Astrocyte of the hippocampus (primary cell): Measurements from ENCODE around the gene DAB2IP.

ENCODE experiments used
- DNase-seq: peaks from one replicate; pipeline ENCODE4 v3.0.0; 2011; ENCODE audit warnings: low read depth, low spot score

Gene DAB2IP

GRCh38 chr9:121662891-121663580 is 11.6 kb downstream of the DAB2IP start:
- DNase-seq = no peak

DNA sequence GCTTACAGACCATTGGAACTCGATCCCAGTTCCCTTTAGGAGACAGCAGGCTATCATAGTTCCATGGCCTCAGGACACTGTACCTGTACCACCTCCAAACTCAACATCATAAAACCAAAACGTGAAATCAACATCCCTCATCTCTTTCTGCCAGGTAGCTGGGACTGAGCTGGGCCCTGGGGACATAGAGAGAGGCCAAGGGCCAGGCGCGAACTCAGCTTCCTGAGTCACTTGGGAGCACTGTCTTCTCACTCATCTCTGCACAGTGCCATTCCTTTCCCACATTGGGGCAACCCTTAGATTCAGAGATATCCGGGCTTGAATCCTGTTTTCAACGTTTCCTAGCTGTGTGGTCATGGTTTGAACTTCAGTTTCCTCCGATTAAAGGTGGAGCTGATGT is 12.2 kb downstream of the DAB2IP start:
- no peak for DNase-seq

GRCh38 chr9:121666294-121666693 is 14.9 kb downstream of the DAB2IP start:
- no peak for DNase-seq

- no peak for DNase-seq
Observed at GRCh38 chr9:121667214-121667613, 15.8 kb downstream of the DAB2IP start.

GRCh38 chr9:121667890-121668289 is 16.5 kb downstream of the DAB2IP start:
- no peak for DNase-seq

GRCh38 chr9:121670431-121670830 is 19.0 kb downstream of the DAB2IP start:
- DNase-seq = peak; percentile 76

- no peak for DNase-seq
Observed at GRCh38 chr9:121671612-121672155, 20.2 kb downstream of the DAB2IP start.

- DNase-seq = peak; percentile 23
Observed at GRCh38 chr9:121672213-121672612, 20.8 kb downstream of the DAB2IP start.

DNA sequence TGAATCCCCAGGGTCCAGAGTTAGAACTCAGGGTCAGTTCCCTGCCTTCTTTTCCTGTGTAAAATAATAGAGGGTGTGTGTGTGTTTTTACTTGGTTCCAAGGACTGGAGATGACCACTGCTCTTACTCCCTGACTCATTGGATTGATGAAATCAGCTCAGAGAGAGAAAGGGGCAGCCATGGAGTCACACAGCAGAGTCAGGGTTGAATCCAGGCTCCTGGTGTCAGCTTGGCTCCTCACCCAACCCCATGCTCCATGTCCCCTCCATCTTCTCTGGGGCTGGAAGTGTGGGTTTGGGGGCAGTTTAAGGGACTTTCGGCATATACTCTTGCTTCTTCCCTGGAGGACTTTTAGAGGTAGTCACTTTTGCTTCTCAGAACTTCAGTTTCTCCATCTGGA is 21.6 kb downstream of the DAB2IP start:
- no peak for DNase-seq

- no peak for DNase-seq
Observed at GRCh38 chr9:121673576-121673975, 22.1 kb downstream of the DAB2IP start.

DNA sequence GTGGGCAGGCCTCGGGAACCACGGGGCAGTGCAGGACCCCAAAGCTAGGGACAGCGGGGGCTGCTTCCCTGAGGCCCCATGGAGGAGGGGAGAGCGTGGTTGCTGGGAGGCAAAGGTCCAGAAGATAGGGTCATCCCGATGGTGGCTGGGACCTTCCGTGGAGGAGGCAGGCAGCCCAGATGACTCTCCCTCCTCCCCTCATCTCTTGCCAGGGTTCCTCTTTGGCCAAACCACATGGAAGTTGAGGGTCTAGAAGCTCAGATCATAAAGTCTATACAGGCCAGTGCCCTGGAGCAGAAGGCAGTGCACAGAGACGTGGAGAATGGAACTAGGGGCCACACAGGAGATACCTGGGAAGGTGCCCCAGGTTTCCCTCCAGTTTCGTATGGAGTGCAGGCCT is 22.6 kb downstream of the DAB2IP start:
- DNase-seq = no peak

- peak; percentile 25 for DNase-seq
Observed at GRCh38 chr9:121674952-121675351, 23.5 kb downstream of the DAB2IP start.

DNA sequence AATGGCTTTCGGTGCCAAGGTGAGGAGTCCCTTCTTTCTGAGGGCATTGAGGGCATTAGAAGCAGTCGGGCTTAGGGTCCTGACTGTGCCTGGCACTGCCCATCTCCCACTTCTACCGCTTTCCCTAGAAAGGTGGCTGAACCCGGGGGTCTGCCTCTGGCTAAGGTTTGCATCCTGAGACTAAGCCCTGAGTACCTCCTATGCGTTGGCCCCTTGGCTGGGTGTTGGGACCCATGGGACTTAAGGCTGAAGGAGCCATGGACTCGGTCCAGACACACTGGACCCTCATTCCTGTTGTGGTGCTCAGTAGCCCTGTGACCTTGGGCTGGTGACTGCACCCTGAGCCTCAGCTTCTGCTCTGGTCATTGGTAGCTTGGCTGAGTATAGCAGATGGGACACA is 23.9 kb downstream of the DAB2IP start:
- DNase-seq = no peak

DNA sequence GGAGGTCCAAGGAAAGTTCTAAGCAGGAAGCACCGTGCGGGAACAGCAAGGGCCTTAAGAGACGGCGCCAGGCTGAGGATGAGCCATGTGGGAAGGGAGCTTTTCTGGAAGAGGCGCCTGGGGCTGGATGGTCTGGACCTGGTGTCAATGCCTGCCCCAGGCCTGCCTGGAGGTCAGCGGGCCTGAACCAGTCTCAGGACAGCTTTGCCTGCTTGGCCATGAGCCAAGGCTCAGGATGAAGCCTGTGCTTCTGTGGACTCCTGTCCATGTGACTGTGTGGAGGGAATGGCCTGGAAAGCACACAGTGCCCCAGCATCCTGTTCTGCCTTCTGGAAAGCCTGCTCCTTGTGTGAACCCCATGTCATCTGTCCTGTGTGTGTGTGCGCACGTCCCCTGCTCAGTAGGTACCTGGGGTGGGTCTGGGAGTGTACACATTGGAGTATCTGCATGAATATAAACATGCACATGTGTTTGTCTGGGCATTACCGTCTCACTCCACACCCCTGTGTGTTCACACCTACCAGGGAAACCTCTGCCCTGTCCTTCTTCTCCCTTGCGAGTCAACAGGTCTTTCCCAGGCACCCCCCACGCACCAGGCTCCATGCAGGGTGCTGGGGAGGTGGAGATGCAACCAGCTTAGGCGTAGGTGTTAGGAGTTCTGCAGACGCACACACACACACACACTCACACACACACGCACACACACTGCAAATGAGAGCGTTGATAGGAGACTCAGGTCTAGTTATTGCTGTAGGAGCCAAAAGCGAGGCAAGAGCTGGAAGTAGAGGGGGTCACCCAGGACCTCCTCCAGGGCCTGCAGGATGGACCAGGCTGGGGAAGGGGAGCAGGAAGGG is 24.8 kb downstream of the DAB2IP start:
- no peak for DNase-seq

- DNase-seq = no peak
Observed at GRCh38 chr9:121676926-121677325, 25.5 kb downstream of the DAB2IP start.

DNA sequence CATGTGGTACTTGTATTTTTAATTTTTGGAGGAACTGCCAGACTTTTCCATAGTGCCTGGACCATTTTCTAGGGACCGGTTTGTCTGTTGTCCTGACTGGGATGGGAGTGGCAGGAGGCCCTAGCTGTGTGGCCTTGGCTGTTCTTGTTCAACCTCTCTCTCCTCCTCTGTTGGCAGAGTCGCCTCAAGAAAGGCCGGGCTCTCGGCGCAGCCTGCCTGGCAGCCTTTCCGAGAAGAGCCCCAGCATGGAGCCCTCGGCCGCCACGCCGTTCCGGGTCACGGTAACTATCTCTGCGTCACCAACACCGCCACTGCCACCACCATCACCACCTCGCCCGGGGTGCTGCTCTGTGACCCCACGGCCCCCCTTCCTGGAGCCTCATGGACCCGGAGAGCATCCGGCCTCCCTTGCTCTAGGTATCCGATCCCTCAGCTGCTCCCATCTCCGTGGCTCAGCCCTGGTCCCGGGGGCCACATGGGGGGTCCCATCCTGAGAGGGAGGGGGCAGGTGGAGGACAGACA is 27.1 kb downstream of the DAB2IP start:
- no peak for DNase-seq

DNA sequence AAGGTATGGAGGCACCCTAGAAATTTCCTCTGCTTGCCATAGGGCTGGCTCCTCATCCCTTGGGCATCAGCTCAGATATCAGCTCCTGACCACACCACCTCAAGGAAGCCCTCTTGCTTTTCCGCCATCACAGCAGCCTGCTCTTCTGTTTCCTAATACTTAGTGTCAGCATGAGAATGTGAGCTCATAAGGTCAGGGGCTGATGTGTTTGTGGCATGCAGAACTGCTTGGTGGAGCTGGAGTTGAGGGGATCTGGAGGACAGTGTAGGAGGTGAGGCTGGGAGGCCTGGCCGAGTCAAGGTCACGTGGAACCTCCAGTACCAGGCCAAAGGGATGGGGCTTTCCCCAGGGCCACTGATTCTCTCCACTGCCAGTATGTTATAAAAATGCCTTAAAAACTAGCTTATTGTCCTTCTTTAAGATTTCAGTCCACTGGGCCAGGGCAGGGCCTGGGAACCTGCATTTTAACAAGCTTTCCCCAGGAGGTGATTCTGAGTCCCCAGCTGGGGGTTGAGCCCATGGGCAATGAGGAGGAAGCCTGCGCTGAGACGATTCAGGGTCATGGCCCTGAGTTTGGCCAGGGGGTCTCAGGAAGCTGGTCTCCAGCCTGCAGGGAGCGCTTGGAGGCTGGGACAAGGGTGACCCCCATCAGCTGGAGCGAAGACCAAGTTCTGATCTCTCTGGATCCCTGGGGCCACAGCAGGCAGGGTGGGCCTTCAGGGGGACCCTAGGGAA is 28.6 kb downstream of the DAB2IP start:
- DNase-seq = no peak

DNA sequence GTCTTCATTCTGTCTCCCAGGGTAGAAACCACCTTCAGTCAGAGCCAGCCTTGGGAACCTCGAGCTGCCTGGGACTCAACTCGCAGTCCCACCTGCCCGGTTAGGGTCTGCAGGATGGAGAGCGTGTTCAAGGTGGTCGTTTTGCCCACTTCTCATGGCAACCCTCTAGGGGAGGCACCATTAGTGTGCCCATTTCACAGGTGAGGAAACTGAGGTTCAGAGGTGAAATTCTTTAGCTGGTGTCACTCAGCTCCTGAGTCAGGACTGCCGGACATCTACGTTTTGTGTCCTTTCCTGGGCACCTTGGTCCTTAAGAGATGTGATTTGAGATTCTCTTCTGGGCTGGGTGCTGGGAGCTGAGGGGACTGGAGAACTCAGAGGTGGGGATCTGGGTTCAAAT is 30.0 kb downstream of the DAB2IP start:
- DNase-seq = no peak

DNA sequence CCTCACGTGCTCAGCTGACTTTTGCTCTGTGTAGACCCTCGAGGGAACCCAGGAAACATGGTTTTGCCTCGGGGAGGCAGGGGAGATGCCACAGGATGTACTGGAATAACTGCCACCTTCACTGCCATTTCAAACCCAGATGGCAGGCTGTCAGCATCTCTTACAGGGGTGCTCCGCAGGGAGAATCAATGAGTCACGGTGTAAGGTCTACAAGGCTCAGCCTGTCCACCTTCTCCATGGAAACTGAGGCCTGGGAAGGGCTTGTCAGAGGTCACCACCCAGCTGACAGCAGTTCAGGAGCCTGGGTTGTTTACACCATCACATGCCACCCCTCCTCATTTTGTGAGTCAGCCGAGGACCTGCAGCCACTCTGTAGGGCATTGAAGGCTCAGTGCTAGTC is 30.8 kb downstream of the DAB2IP start:
- no peak for DNase-seq

DNA sequence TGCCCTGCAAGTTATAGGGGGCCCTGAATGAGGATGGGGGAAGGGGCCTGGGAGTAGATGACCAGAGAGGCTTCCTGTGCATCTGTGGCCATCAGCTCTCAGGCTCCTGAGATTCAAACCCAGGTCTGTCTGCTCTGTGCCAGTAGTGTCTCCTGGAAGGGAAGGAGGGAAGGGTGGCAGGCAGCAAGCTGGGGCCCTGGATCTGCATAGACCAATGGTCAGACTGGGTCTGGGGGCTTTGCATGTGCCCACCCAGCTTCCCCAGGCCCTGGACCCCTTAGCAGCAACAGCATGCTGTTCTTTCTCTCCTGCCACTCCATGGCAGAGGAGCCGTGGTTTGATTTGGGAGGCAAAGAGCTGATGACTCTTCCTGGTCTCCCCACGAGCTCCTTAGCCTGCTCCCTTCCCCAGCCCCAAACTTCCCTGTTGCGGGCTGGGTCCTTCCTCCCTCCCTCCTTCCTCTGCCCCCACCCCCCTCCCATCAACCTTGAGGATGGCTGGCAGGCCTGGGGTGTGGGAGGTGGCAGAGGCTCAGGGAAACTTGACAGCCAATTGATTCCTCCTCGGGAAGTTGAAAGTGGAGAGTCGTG is 31.6 kb downstream of the DAB2IP start:
- DNase-seq = no peak

GRCh38 chr9:121683652-121684051 is 32.2 kb downstream of the DAB2IP start:
- DNase-seq = no peak
